Measurements from ENCODE around the gene DNASE1L3. TPM values are rescaled to one million over a fixed set of nuclear protein-coding genes. Genes with fewer than 3 reads are reported as not detected.

Gene DNASE1L3
- total and polyA plus RNA-seq, 2 of the 13 experiments (the other 11 are each of a cell fraction or from before 2014, with no cell fraction given): 0.86 to 1.7 TPM

GRCh38 chr3:58217209-58217811 lies 6.5 kb upstream of the DNASE1L3 start (continued):
- TF ChIP-seq DBP (CRISPR knock-in tag; IDR thresholded peaks at IDR 0.05; ENCODE audit: not compliant biosample characterization): peak; percentile 78
- TF ChIP-seq ELF3 (CRISPR knock-in tag; IDR thresholded peaks at IDR 0.05): peak; percentile 63
- peak; percentile 69 for TF ChIP-seq BCL6 (CRISPR knock-in tag; IDR thresholded peaks at IDR 0.05)
- peak; percentile 92 for TF ChIP-seq SMC3 (IDR thresholded peaks at IDR 0.05; ENCODE audit: low read length)
- 0 out of 2 replicates have a peak, but pooled peaks have one; percentile 35 for TF ChIP-seq KLF12 (CRISPR knock-in tag; IDR thresholded peaks at IDR 0.05; ENCODE audit: borderline replicate concordance)
- peak; percentile 18; the same call in 1 of the 2 replicates for TF ChIP-seq ZNF280B (CRISPR knock-in tag; IDR thresholded peaks at IDR 0.05; ENCODE audit: borderline replicate concordance)
- peak; percentile 83; the same call in 1 of the 2 replicates for TF ChIP-seq ZNF580 (CRISPR knock-in tag; IDR thresholded peaks at IDR 0.05; ENCODE audit: borderline replicate concordance, low read depth)
- no peak for TF ChIP-seq ZBTB49 (CRISPR knock-in tag; IDR thresholded peaks at IDR 0.05; ENCODE audit: borderline replicate concordance)
- TF ChIP-seq ZBTB26 (CRISPR knock-in tag; IDR thresholded peaks at IDR 0.05; ENCODE audit: borderline replicate concordance): peak; percentile 67
- no peak for TF ChIP-seq SIN3A (IDR thresholded peaks at IDR 0.05; ENCODE audit: borderline replicate concordance, low read depth, low read length)
- 0 out of 2 replicates have a peak, but pooled peaks have one; percentile 43 for TF ChIP-seq ZMAT3 (CRISPR knock-in tag; conservative IDR thresholded peaks at IDR 0.05)
- peak; percentile 81 for TF ChIP-seq SALL1 (CRISPR knock-in tag; IDR thresholded peaks at IDR 0.05)
- TF ChIP-seq FOXO4 (CRISPR knock-in tag; conservative IDR thresholded peaks at IDR 0.05): no peak
- TF ChIP-seq ZNF577 (CRISPR knock-in tag; IDR thresholded peaks at IDR 0.05; ENCODE audit: borderline replicate concordance, low read depth): no peak
- peak; percentile 73; the same call in 1 of the 2 replicates for TF ChIP-seq ZNF800 (CRISPR knock-in tag; IDR thresholded peaks at IDR 0.05)
- no peak for TF ChIP-seq ZNF20 (CRISPR knock-in tag; IDR thresholded peaks at IDR 0.05)
- TF ChIP-seq ZBTB14 (CRISPR knock-in tag; IDR thresholded peaks at IDR 0.05): no peak
